Transverse colon (tissue), 4 donors: ENCODE data around the gene MARCO. TPM values are rescaled to one million over a fixed set of nuclear protein-coding genes. Genes with fewer than 3 reads are reported as not detected.

Experiments used
- DNase-seq: peaks from one replicate; pipeline ENCODE4 v3.0.0-alpha.2; 2019
- H3K27ac ChIP-seq, 4 donors: fragments of 200-600 bp; sonication (generic); 2 replicates each; pipeline ENCODE4 v1.5.1; 2016 to 2018; ENCODE audit warnings: inconsistent platforms in 4 of 4
- H3K27me3 ChIP-seq: fragments of 200-600 bp; sonication (generic); 2 replicates; pipeline ENCODE4 v1.5.1; 2017; ENCODE audit warnings: inconsistent platforms
- H3K36me3 ChIP-seq, 4 donors: fragments of 200-600 bp; sonication (generic); 2 replicates each; pipeline ENCODE4 v1.5.1; 2017 to 2019; ENCODE audit warnings: inconsistent platforms in 4 of 4
- H3K4me1 ChIP-seq, 4 donors: fragments of 200-600 bp; sonication (generic); 2 replicates each; pipeline ENCODE4 v1.5.1; 2017 to 2020; ENCODE audit warnings: inconsistent platforms in 4 of 4
- H3K4me3 ChIP-seq, 4 donors: fragments of 200-600 bp; sonication (generic); 1 replicate in 1 of 4; 2 replicates in 3 of 4; pipeline versions ENCODE4 v1.5.1 to v1.6.1; 2017 to 2019; ENCODE audit warnings: inconsistent platforms in 4 of 4
- H3K9me3 ChIP-seq, 2 donors: fragments of 200-600 bp; sonication (generic); 2 replicates each; pipeline ENCODE4 v1.5.1; 2017 to 2019; ENCODE audit warnings: inconsistent platforms in 2 of 2
- EP300 ChIP-seq: sonication (generic); formaldehyde crosslinking; IDR thresholded peaks from one replicate; pipeline ENCODE4 v1.6.1; 2017; ENCODE audit warnings: antibody characterized with exemption, low read depth
- POLR2A ChIP-seq: fragments of 450-650 bp; IDR thresholded peaks from one replicate; pipeline ENCODE4 v1.6.1; 2016; ENCODE audit warnings: antibody characterized with exemption, mild to moderate bottlenecking, moderate library complexity
- POLR2AphosphoS5 ChIP-seq, 3 donors: sonication (generic); formaldehyde crosslinking; IDR thresholded peaks; one replicate each; pipeline ENCODE4 v1.6.1; 2016; ENCODE audit warnings: antibody characterized with exemption in 3 of 3
- WGBS, 2 donors: methylation state at CpG; one replicate each; pipeline ENCODE4 v1.1.5; 2018; ENCODE audit warnings: low coverage in 1 of 2; 5-methylcytosine and 5-hydroxymethylcytosine counted together
- in situ Hi-C, 4 donors: fragments of 200-750 bp; cut with MboI; loops; one replicate each; pipeline versions ENCODE4 v1.15.0 to v1.15.1; 2017; ENCODE audit warnings: low sequenced_read_pairs in 3 of 4, low pct_ligation_motif_present in 1 of 4, low pct_unique_long_range_greater_than_20kb in 1 of 4
- intact Hi-C: fragments of 100-400 bp; cut with DNase I; formaldehyde crosslinking; loops from one replicate; pipeline ENCODE4 v1.15.1; 2023; ENCODE audit warnings: low total_unique reads
- total RNA-seq, 4 donors: library from RNA; depleted of rRNA; stranded (reverse); fragments of >200 nt; gene quantifications; one replicate each; pipeline ENCODE4 v1.1.0, GENCODE V29; 2016
- TF ChIP-seq, protein P1 (sequence below), 5 experiments: fragments of 200-600 bp in 3 of 5; fragments of 450-650 bp in 2 of 5; sonication (generic) in 3 of 5; IDR thresholded peaks; 1 replicate in 2 of 5; 2 replicates in 3 of 5; pipeline ENCODE4 v1.5.1; 2016 to 2017; ENCODE audit warnings: antibody characterized with exemption in 5 of 5, inconsistent platforms in 3 of 5, mild to moderate bottlenecking in 2 of 5, moderate library complexity in 1 of 5

MARCO gene
- total RNA-seq, 4 donors from 2014 or later: 1.9 to 47.0 (median 4.4) TPM

DNA sequence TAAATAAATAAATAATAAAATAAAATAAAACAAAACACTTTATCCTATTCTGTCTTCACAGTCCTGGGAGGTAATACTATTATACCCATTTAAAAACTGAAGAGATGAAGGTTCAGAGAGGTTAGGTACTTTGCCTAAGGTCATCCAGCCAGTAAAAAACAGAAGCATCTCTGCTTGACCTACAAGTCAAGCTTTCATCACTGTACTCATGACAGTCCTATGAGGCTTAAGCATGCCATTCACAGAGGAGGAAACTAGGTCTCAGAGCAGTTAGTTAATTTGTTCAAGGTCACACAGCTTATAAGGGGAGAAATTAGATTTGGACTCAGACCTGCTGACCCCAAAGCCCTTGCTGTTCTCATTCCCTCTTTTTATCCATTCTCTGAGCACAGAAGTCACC is 77.5 kb downstream of the MARCO start:
- in situ Hi-C loops: loop anchor here in 2 of 4 donors (10.0 to 25.0 kb wide), 3 partner anchors 132 to 268 kb away; no protein-coding TSS in a partner anchor
- TF ChIP-seq, protein P1, sequence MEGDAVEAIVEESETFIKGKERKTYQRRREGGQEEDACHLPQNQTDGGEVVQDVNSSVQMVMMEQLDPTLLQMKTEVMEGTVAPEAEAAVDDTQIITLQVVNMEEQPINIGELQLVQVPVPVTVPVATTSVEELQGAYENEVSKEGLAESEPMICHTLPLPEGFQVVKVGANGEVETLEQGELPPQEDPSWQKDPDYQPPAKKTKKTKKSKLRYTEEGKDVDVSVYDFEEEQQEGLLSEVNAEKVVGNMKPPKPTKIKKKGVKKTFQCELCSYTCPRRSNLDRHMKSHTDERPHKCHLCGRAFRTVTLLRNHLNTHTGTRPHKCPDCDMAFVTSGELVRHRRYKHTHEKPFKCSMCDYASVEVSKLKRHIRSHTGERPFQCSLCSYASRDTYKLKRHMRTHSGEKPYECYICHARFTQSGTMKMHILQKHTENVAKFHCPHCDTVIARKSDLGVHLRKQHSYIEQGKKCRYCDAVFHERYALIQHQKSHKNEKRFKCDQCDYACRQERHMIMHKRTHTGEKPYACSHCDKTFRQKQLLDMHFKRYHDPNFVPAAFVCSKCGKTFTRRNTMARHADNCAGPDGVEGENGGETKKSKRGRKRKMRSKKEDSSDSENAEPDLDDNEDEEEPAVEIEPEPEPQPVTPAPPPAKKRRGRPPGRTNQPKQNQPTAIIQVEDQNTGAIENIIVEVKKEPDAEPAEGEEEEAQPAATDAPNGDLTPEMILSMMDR (IDR thresholded peaks at IDR 0.05): no peak
- TF ChIP-seq POLR2AphosphoS5 (IDR thresholded peaks at IDR 0.05): no peak
- TF ChIP-seq EP300: no peak
- TF ChIP-seq POLR2A: no peak
- no peaks in the 10 kb centered on the region for H3K36me3 ChIP-seq
- no peak overlapping the region for H3K4me3 ChIP-seq
- DNase-seq: no peak
- intact Hi-C loops: no loop called here
- H3K9me3 ChIP-seq: no peaks in the 10 kb centered on the region
- no peaks in the 10 kb centered on the region for H3K4me1 ChIP-seq
- peaks cover 20% of the 10 kb centered on the region for H3K27me3 ChIP-seq
- no peak overlapping the region for H3K27ac ChIP-seq

DNA sequence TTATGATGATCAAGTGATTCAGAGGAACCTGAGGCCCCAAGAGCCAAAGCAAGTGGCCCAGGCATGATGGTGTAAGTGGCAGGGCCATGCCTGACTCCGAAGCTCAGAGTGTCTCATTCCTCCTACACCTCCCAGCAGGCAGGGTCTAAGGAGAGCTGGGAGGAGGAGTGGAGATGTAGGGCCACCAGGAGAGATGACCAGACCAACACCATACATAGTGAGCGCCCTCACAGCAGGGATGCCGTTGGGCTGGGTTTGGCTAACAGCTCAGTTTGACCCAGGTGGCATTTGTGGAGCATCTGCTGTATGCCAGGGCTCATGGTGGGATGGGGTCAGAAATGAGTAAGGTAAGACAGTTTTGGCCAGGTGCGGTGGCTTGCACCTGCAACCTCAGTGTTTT is 80.7 kb downstream of the MARCO start:
- TF ChIP-seq EP300: no peak
- no peak for TF ChIP-seq POLR2A
- TF ChIP-seq POLR2AphosphoS5 (IDR thresholded peaks at IDR 0.05): no peak
- TF ChIP-seq, protein P1 (IDR thresholded peaks at IDR 0.05): no peak
- no peak for DNase-seq
- Histone ChIP-seq H3K27ac (no peak overlapping the region), H3K9me3 (no peaks in the 10 kb centered on the region), H3K36me3 (no peaks in the 10 kb centered on the region), H3K4me1 (no peaks in the 10 kb centered on the region), H3K27me3 (no peaks in the 10 kb centered on the region), H3K4me3 (no peak overlapping the region)
- in situ Hi-C loops: loop anchor here in 1 of 4 donors (25.0 kb wide), 2 partner anchors 135 to 265 kb away; no protein-coding TSS in a partner anchor
- intact Hi-C loops: no loop called here
- WGBS, 2 donors: 85% methylated on average over 4 of the region's 4 CpGs; no CpG with 5 or more reads in 1 of the 2 donors

DNA sequence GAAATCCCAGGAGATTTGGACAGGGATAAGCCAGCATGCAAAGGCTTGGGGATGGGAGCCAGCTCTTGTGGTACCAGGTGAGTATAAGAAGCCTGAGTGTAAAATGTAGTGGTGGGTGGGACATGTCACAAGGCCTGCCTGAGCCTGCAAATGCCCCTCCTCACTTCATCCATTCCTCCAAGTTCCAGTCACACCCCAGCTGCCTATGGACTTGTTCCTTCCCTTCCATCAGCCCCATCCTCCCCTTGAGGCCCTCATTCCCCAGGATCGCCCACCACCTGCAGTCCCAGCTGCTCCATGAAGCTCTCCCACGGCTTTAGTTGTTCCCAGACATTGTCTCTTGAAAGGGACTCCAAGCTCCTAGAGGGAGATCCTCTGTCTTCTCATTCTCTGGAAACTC is 81.5 kb downstream of the MARCO start:
- DNase-seq: no peak
- Histone ChIP-seq H3K9me3 (no peaks in the 10 kb centered on the region), H3K36me3 (no peaks in the 10 kb centered on the region), H3K27me3 (no peaks in the 10 kb centered on the region), H3K27ac (no peak overlapping the region), H3K4me3 (no peak overlapping the region), H3K4me1 (no peaks in the 10 kb centered on the region)
- 42% methylated on average over 2 of the region's 2 CpGs; no CpG with 5 or more reads in 1 of the 2 donors for WGBS, 2 donors
- intact Hi-C loops (no loop called here), in situ Hi-C loops (loop anchor here in 1 of 4 donors (25.0 kb wide), 2 partner anchors 136 to 264 kb away; no protein-coding TSS in a partner anchor)
- TF ChIP-seq, protein P1 (IDR thresholded peaks at IDR 0.05): no peak
- no peak for TF ChIP-seq POLR2AphosphoS5 (IDR thresholded peaks at IDR 0.05)
- no peak for TF ChIP-seq POLR2A
- no peak for TF ChIP-seq EP300

DNA sequence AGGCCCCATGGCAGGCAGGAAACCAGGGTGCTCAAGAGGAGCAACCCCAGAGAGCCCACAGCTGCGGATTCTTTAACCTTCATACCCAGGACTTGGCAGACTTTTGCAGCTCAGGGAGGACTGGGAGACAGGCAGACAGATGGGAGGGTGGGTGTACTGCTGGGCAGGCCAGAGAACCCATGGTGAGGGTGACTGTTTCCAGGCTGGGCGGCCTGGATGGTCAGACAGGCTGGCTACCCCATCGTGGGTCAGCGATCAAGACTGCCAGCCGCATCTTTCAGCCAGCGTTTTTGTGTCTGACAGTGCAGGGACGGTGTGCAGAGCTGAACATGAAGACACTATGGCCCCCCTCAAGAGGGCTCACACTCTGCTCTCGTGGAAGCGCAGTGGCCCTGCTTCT is 82.2 kb downstream of the MARCO start:
- DNase-seq: no peak
- TF ChIP-seq POLR2AphosphoS5 (IDR thresholded peaks at IDR 0.05): no peak
- TF ChIP-seq POLR2A: no peak
- TF ChIP-seq, protein P1 (IDR thresholded peaks at IDR 0.05): no peak
- TF ChIP-seq EP300: no peak
- 80 to 82% methylated on average over 1 to 9 of the region's 9 CpGs for WGBS, 2 donors
- Histone ChIP-seq H3K9me3 (no peaks in the 10 kb centered on the region), H3K4me1 (no peaks in the 10 kb centered on the region), H3K27me3 (no peaks in the 10 kb centered on the region), H3K4me3 (no peak overlapping the region), H3K27ac (no peak overlapping the region), H3K36me3 (no peaks in the 10 kb centered on the region)
- in situ Hi-C loops (loop anchor here in 1 of 4 donors (25.0 kb wide), 2 partner anchors 137 to 263 kb away; no protein-coding TSS in a partner anchor), intact Hi-C loops (no loop called here)
